ENCODE measurements around the gene OTOA. TPM values are rescaled to one million over a fixed set of nuclear protein-coding genes. Genes with fewer than 3 reads are reported as not detected.
"Not testable (repeated sequence)": the region's sequence is repeated elsewhere in the genome, so short reads cannot be mapped to it uniquely, and the experiment has no call there.

OTOA gene
- total and polyA plus RNA-seq, 8 donors: 0.44 to 0.55 TPM; not detected in 6

- Histone ChIP-seq H3K9me3 (peaks cover 0 to 12% (median 5%) of the 10 kb centered on the region in 4 donors), H3K36me3 (no peaks in the 10 kb centered on the region), H3K4me3 (no peak overlapping the region), H3K4me1 (no peaks in the 10 kb centered on the region), H3K27ac (no peak overlapping the region), H3K27me3 (peaks cover 0 to 17% (median 0%) of the 10 kb centered on the region in 3 donors)
- no peak for TF ChIP-seq POLR2AphosphoS5 (IDR thresholded peaks at IDR 0.05)
- no peak for TF ChIP-seq CTCF (IDR thresholded peaks at IDR 0.05)
- TF ChIP-seq EP300 (IDR thresholded peaks at IDR 0.05): no peak
- TF ChIP-seq POLR2A (IDR thresholded peaks at IDR 0.05): no peak
- 43 to 57% (median 51%) methylated on average over 12 to 14 of the region's 14 CpGs for WGBS, 5 donors
- peak in 1 of 2 donors; percentile 19 for DNase-seq
- intact Hi-C loops (cut with DNase I; ENCODE audit: low total_unique reads): no loop called here
Measured at GRCh38 chr16:21685034-21685455, 21.3 kb downstream of the OTOA start.

- Histone ChIP-seq H3K36me3 (no peaks in the 10 kb centered on the region), H3K4me1 (no peaks in the 10 kb centered on the region), H3K27ac (no peak overlapping the region), H3K27me3 (peaks cover 0 to 3% (median 0%) of the 10 kb centered on the region in 3 donors), H3K4me3 (no peak overlapping the region), H3K9me3 (peaks cover 0 to 12% (median 5%) of the 10 kb centered on the region in 4 donors)
- no peak for DNase-seq
- intact Hi-C loops (cut with DNase I; ENCODE audit: low total_unique reads): no loop called here
- 68 to 85% (median 79%) methylated on average over 4 of the region's 4 CpGs for WGBS, 5 donors
- no peak for TF ChIP-seq CTCF (IDR thresholded peaks at IDR 0.05)
- TF ChIP-seq EP300 (IDR thresholded peaks at IDR 0.05): no peak
- no peak for TF ChIP-seq POLR2AphosphoS5 (IDR thresholded peaks at IDR 0.05)
- TF ChIP-seq POLR2A (IDR thresholded peaks at IDR 0.05): no peak
Measured at GRCh38 chr16:21689107-21689506, 25.3 kb downstream of the OTOA start.

GRCh38 chr16:21690967-21691366 lies 27.2 kb downstream of the OTOA start:
- intact Hi-C loops (cut with DNase I; ENCODE audit: low total_unique reads); H3K4me3 ChIP-seq; H3K27ac ChIP-seq; H3K4me1 ChIP-seq; DNase-seq; H3K27me3 ChIP-seq; H3K36me3 ChIP-seq: not testable (repeated sequence)
- peaks cover 0 to 12% (median 5%) of the 10 kb centered on the region in 4 donors for H3K9me3 ChIP-seq
- WGBS, 5 donors: 77 to 87% (median 82%) methylated on average over 4 of the region's 4 CpGs

GRCh38 chr16:21694609-21695008 lies 30.8 kb downstream of the OTOA start:
- intact Hi-C loops (cut with DNase I; ENCODE audit: low total_unique reads): no loop called here
- Histone ChIP-seq H3K9me3 (no peaks in the 10 kb centered on the region), H3K27me3 (no peaks in the 10 kb centered on the region), H3K36me3 (no peaks in the 10 kb centered on the region), H3K27ac (no peak overlapping the region), H3K4me3 (no peak overlapping the region), H3K4me1 (no peaks in the 10 kb centered on the region)
- WGBS, 5 donors: 81 to 93% (median 89%) methylated on average over 4 of the region's 4 CpGs
- no peak for TF ChIP-seq POLR2A (IDR thresholded peaks at IDR 0.05)
- no peak for TF ChIP-seq EP300 (IDR thresholded peaks at IDR 0.05)
- no peak for TF ChIP-seq POLR2AphosphoS5 (IDR thresholded peaks at IDR 0.05)
- TF ChIP-seq CTCF (IDR thresholded peaks at IDR 0.05): no peak
- DNase-seq: no peak

- WGBS, 5 donors: 88 to 94% (median 92%) methylated on average over 5 of the region's 5 CpGs
- TF ChIP-seq EP300 (IDR thresholded peaks at IDR 0.05): no peak
- no peak for TF ChIP-seq POLR2AphosphoS5 (IDR thresholded peaks at IDR 0.05)
- TF ChIP-seq POLR2A (IDR thresholded peaks at IDR 0.05): no peak
- no peak for TF ChIP-seq CTCF (IDR thresholded peaks at IDR 0.05)
- Histone ChIP-seq H3K27me3 (no peaks in the 10 kb centered on the region), H3K9me3 (no peaks in the 10 kb centered on the region), H3K36me3 (no peaks in the 10 kb centered on the region), H3K4me1 (no peaks in the 10 kb centered on the region), H3K4me3 (no peak overlapping the region), H3K27ac (no peak overlapping the region)
- intact Hi-C loops (cut with DNase I; ENCODE audit: low total_unique reads): no loop called here
- no peak for DNase-seq
Measured at GRCh38 chr16:21697032-21697431, 33.3 kb downstream of the OTOA start.

All from stomach (tissue), 9 donors.